ENCODE data around the gene CACNG7. TPM values are rescaled to one million over a fixed set of nuclear protein-coding genes. Genes with fewer than 3 reads are reported as not detected.

CACNG7 gene
- total RNA-seq, 2 experiments from 2014 or later = not detected

DNA sequence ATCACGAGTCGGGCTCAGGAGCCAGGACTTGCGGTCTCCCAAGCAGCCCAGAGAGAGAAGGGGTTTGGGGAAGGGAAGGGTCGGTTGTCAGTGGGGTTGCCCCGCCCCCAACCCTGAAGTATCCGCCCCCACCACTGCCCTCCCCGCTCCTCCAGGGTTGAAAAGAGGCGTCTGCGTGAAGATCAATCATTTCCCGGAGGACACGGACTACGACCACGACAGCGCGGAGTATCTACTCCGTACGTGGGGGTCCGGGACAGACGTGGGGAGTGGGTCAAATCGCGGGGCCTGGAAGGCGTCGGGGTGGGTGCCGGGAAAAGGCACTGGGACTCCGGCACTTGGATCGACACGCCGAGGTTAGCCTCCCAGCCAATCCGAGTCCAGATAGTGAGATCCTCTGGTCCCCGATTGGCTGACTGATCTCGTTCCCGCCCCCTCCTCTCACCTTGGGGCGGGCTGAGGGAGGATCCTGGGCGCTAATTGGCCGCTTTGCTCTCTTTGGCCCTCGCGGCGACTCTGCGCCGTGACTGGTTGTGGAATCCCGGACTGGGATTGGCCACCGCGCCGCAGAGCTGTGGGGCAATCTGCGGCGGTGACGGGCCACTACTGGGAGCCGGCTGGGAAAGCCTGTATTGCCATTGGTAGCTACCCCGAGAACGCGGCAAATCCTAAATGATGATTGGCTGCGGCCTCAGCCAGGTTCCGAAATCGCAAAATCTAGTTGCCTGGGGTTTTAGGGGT is 69.1 kb downstream of the CACNG7 start:
- H3K36me3 Mint-ChIP-seq = peaks cover 9% of the 10 kb centered on the region
- peak overlapping the region; percentile 66 for H3K4me3 Mint-ChIP-seq
- H3K9me3 Mint-ChIP-seq = peaks cover 5% of the 10 kb centered on the region
- POLR2A ChIA-PET = no interaction called here
- DNase-seq (no peak), ATAC-seq (ENCODE audit: low read depth) (no peak)
- H3K4me1 Mint-ChIP-seq = peaks cover 7% of the 10 kb centered on the region
- peak overlapping the region; percentile 21 for H3K27ac Mint-ChIP-seq
- peaks cover 44% of the 10 kb centered on the region for H3K27me3 Mint-ChIP-seq

DNA sequence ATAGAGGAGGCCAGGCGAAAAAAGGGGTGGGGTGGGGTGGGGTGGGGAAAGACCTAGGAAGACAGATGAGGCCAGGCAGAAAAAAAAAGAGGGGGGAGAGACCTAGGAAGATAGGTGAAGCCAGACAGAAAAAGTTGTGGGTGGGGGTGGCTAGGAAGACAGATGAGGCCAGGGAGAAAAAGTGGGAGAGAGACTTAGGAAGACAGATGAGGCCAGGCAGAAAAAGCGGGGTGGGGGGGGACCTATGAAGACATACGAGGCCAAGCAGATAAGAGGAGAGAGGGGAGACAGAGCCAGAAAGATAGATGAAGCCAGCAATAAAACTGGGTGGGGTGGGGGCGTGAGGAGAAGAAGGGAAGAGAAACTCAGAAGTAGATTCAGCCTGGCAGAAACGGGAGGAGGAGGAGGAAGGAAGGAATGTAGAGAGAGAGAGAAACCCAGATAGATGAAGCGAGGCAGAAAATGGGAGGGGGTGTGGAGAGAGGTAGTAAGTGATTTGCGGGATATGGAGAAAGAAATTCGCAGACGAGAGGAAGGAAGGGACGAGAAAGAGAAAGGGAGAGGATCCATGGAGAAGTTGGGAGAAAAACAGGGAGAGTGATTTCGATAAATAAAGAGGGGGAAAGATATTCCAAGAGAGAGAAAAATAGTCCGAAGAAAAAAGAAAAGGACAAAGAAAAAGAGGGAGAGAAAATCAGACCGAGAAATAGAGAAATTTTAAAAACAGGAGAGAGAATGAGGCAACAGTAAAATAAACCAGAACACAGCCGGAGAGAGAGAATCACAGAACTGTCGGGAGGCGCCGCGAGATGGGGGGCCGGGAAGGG is 70.1 kb downstream of the CACNG7 start:
- Mint-ChIP-seq H3K4me1 (peaks cover 7% of the 10 kb centered on the region), H3K27ac (peak overlapping the region; percentile 76), H3K36me3 (peaks cover 9% of the 10 kb centered on the region), H3K4me3 (peak overlapping the region; percentile 56), H3K27me3 (peaks cover 42% of the 10 kb centered on the region), H3K9me3 (peaks cover 5% of the 10 kb centered on the region)
- POLR2A ChIA-PET = no interaction called here
- DNase-seq = no peak
- ATAC-seq (ENCODE audit: low read depth) = no peak

DNA sequence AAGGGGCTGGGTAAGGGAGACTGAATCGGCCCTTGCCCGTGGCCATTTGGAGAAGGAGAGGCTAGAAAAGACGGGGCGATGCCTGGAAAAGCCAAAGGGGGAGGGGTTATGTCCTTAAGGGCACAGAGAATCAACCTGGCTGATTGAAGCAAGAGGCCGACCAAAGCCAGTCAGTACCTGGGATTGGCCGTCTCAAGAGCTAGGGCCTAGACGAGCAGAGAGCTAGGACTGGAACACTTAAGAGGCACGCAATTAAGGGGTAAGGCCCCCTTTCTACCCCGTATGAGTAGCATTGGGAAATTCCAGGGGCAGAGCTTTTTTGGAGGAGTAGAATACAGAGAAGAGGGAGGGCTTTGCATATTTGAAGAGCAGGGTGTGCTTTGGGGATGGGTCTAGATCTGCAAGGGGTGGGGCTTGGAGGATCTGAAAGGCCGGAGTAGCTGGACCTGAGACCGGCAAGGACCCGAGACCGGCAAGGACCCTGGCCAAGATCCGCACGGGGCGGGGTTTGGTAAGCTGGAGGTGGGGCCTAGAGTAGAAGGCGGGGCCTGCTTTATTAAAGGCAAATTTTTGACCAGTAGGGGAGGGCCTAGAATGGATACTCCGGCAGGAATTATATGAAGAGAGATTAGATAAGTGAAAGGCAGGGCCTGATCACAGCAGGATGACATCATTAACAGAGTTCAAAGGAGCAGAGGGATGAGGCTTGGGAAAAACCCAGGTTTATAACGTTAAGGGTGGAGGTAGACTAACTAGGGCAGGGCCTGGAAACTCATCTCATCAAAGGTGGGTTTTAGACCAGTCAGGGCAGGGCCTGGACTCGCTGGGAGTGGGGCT is 71.7 kb downstream of the CACNG7 start:
- Mint-ChIP-seq H3K36me3 (peaks cover 9% of the 10 kb centered on the region), H3K27ac (no peak overlapping the region), H3K9me3 (peaks cover 5% of the 10 kb centered on the region), H3K27me3 (peaks cover 42% of the 10 kb centered on the region), H3K4me1 (peaks cover 7% of the 10 kb centered on the region), H3K4me3 (peak overlapping the region; percentile 31)
- POLR2A ChIA-PET = no interaction called here
- ATAC-seq (ENCODE audit: low read depth) (no peak), DNase-seq (no peak)

DNA sequence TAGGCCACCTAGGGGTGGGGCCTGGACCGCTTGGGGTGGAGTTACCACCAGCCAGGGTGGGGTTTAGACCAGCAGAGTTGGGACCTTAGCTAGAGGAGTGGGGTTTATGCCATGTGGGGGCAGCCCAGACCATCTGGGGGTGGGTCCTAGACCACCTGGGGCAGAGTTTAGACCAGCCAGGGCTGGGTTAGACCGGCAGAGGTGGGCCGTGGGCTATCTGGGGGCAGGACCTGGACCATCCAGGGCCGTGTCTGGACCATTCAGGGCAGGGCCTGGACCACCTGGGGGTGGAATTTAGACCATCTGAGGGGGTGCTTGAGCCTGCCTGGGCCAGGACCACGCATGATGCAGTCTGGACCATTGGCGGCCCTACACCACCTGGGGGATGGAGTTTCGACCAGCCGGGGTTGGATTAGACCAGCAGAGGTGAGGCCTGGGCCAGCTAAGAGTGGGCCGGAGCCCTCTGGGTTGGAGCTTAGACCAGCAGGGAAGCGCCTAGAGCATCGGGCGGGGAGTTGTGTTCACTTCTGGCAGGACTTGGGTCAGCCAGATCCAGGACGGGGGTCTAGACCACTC is 72.4 kb downstream of the CACNG7 start:
- DNase-seq (no peak), ATAC-seq (ENCODE audit: low read depth) (no peak)
- Mint-ChIP-seq H3K27me3 (peaks cover 42% of the 10 kb centered on the region), H3K9me3 (peaks cover 5% of the 10 kb centered on the region), H3K4me1 (peaks cover 7% of the 10 kb centered on the region), H3K4me3 (peak overlapping the region; percentile 20), H3K27ac (peak overlapping the region; percentile 40), H3K36me3 (peaks cover 9% of the 10 kb centered on the region)
- POLR2A ChIA-PET = no interaction called here

DNA sequence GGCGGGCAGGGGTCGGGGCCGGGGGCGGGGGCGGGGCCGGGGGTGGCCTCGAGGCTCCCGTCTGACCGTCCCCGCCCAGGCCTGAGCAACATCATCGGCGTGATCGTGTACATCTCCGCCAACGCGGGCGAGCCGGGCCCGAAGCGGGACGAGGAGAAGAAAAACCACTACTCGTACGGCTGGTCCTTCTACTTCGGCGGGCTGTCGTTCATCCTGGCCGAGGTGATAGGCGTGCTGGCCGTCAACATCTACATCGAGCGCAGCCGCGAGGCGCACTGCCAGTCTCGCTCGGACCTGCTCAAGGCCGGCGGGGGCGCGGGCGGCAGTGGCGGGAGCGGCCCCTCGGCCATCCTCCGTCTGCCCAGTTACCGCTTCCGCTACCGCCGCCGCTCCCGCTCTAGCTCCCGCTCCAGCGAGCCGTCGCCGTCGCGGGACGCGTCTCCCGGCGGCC is 72.9 kb downstream of the CACNG7 start:
- peaks cover 9% of the 10 kb centered on the region for H3K36me3 Mint-ChIP-seq
- H3K9me3 Mint-ChIP-seq = peaks cover 5% of the 10 kb centered on the region
- ATAC-seq (ENCODE audit: low read depth) (no peak), DNase-seq (peak; percentile 40)
- peaks cover 42% of the 10 kb centered on the region for H3K27me3 Mint-ChIP-seq
- peaks cover 7% of the 10 kb centered on the region for H3K4me1 Mint-ChIP-seq
- H3K4me3 Mint-ChIP-seq = no peak overlapping the region
- POLR2A ChIA-PET = no interaction called here
- H3K27ac Mint-ChIP-seq = no peak overlapping the region

DNA sequence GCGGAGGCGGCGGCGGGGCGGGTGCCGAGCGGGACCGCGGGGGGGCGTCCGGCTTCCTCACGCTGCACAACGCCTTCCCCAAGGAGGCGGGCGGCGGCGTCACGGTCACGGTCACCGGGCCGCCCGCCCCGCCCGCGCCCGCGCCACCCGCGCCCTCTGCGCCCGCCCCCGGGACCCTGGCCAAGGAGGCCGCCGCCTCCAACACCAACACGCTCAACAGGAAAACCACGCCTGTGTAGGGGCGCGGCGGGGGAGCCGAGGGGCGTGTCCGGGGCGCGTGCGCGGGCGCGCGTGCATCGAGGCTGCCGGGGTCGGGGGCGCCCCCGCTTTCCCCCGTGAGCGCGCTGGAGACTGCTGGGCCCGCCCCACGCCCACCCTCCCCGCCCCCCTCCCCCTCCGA is 73.5 kb downstream of the CACNG7 start:
- ATAC-seq (ENCODE audit: low read depth) (no peak), DNase-seq (no peak)
- POLR2A ChIA-PET = no interaction called here
- H3K4me1 Mint-ChIP-seq = peaks cover 7% of the 10 kb centered on the region
- peaks cover 5% of the 10 kb centered on the region for H3K9me3 Mint-ChIP-seq
- no peak overlapping the region for H3K27ac Mint-ChIP-seq
- peaks cover 9% of the 10 kb centered on the region for H3K36me3 Mint-ChIP-seq
- H3K4me3 Mint-ChIP-seq = no peak overlapping the region
- H3K27me3 Mint-ChIP-seq = peaks cover 39% of the 10 kb centered on the region

DNA sequence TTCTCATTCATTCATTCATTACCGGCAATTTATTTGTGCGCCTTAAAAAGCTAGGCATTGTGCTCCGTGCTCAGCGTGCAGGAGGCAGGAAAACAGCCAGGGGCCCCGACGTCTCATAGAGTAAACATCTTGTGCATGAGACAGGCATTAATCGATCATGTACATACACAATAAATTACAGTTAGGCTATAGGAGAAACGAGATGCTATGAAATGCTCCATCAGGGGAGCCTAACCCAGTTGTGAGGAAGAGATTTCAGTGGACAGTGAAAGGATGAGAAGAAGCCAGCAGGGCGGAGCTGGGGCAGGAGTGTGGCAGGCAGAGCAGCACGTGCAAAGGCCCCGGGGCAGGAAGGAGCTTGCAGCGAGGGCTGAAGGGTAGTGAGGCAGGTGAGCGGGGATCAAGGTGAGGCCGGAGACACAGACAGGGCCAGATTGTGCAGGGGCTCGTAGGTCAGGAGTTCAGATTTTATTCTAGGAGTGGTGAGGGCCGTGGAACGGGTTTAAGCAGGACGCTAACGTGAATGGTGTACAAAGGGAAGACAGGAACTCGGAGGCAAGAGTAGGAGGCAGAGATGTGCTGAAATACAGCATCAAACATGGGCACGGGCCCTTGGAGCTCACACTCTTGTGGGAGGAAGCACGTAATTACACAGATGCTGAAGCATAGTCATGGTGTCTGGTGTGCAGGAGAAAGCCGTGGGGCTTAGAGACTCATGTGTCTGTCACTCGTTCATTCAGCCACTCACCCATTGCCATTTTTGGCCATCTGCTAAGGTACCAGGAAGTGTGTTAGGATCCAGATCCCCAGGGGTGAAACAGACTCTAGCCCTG is 74.6 kb downstream of the CACNG7 start:
- Mint-ChIP-seq H3K27ac (no peak overlapping the region), H3K36me3 (peaks cover 9% of the 10 kb centered on the region), H3K4me1 (peaks cover 7% of the 10 kb centered on the region), H3K27me3 (peaks cover 33% of the 10 kb centered on the region), H3K9me3 (peaks cover 5% of the 10 kb centered on the region), H3K4me3 (no peak overlapping the region)
- DNase-seq = no peak
- ATAC-seq (ENCODE audit: low read depth) = no peak
- POLR2A ChIA-PET = no interaction called here

DNA sequence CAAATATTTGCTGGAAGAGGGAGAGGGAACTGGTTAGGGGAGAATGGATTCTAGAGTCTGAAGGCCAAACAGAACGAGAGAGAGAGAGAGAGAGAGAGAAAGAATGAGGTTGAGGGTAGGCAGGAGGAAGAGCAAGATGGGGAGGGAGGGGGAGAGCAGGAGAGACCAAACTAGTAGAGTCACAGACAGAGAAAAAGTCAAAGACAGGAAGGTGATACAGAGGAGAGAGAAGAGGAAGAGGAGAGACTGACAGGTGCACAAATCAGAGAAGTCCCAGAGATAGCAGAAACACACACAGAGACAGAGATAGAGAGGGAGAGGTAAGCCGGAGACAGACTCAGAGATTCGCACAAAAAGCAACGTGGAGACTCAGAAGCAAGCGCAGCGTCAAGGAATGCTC is 76.8 kb downstream of the CACNG7 start:
- H3K4me3 Mint-ChIP-seq = no peak overlapping the region
- peaks cover 13% of the 10 kb centered on the region for H3K27me3 Mint-ChIP-seq
- POLR2A ChIA-PET = no interaction called here
- no peaks in the 10 kb centered on the region for H3K9me3 Mint-ChIP-seq
- DNase-seq (no peak), ATAC-seq (ENCODE audit: low read depth) (no peak)
- H3K4me1 Mint-ChIP-seq = no peaks in the 10 kb centered on the region
- H3K36me3 Mint-ChIP-seq = no peaks in the 10 kb centered on the region
- H3K27ac Mint-ChIP-seq = no peak overlapping the region

DNA sequence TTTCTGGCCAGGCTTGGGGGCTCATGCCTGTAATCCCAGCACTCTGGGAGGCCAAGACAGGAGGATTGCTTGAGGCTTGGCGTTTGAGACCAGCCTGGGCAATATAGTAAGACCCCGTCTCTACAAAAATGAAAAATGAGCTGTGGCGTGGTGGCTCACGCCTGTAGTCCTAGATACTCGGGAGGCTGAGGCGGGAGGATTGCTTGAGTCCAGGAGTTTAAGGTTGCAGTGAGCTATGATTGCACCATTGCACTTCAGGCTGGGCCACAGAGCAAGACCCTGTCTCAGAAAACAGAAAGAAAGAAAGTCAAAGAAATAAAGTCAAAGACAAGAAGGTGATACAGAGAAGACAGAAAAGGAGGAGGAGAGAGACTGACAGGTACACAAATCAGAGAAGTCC is 79.9 kb downstream of the CACNG7 start:
- ATAC-seq (ENCODE audit: low read depth) = no peak
- H3K36me3 Mint-ChIP-seq = no peaks in the 10 kb centered on the region
- no peak for DNase-seq
- H3K4me3 Mint-ChIP-seq = no peak overlapping the region
- POLR2A ChIA-PET = no interaction called here
- peaks cover 20% of the 10 kb centered on the region for H3K27me3 Mint-ChIP-seq
- no peaks in the 10 kb centered on the region for H3K4me1 Mint-ChIP-seq
- H3K27ac Mint-ChIP-seq = no peak overlapping the region
- no peaks in the 10 kb centered on the region for H3K9me3 Mint-ChIP-seq

DNA sequence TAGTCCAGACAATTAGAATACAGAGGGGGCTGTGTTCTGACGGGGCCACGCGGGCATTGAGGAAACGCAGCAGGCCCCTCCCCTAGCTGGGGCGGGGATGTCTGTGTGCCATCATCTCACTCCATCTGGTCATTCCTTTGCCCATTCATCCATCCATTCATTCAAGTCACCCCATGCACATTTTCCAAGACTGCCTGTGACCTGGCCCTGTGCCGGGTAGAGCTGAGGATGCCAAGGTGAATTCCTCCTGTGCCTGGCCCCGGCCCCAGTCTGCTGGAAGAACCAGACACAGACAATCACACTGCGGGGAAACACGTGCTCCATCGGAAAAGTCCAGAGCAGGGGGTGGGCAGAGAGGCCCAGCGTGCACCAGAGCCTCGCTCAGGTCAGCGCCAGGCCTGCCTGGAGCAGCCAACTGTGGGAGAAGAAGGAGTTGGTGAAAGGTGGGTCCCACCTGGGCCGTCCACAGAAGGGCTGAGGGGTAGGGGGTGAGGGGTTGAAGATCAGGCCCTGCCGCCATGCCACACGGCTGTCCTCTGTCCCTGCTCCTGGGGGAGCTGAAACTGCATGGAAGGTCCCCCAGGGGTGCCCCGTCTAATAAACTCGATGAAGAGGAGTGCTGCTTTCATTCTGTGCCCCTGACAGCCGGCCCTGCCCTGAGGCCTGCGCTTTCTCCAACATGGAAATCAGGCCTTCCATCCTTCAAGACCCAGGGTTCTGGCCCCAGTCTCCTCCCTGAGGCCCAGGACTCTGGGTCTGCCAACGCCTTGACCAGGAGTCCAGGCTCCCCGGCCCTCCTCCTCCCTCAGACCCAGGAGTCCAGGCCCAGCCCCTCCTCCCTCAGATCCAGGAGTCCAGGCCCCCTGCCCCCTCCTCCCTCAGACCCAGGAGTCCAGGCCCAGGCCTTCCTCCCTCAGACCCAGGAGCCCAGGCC is 80.8 kb downstream of the CACNG7 start:
- ATAC-seq (ENCODE audit: low read depth) (no peak), DNase-seq (no peak)
- Mint-ChIP-seq H3K27me3 (peaks cover 24% of the 10 kb centered on the region), H3K4me3 (no peak overlapping the region), H3K4me1 (no peaks in the 10 kb centered on the region), H3K9me3 (no peaks in the 10 kb centered on the region), H3K36me3 (no peaks in the 10 kb centered on the region), H3K27ac (no peak overlapping the region)
- POLR2A ChIA-PET = no interaction called here

DNA sequence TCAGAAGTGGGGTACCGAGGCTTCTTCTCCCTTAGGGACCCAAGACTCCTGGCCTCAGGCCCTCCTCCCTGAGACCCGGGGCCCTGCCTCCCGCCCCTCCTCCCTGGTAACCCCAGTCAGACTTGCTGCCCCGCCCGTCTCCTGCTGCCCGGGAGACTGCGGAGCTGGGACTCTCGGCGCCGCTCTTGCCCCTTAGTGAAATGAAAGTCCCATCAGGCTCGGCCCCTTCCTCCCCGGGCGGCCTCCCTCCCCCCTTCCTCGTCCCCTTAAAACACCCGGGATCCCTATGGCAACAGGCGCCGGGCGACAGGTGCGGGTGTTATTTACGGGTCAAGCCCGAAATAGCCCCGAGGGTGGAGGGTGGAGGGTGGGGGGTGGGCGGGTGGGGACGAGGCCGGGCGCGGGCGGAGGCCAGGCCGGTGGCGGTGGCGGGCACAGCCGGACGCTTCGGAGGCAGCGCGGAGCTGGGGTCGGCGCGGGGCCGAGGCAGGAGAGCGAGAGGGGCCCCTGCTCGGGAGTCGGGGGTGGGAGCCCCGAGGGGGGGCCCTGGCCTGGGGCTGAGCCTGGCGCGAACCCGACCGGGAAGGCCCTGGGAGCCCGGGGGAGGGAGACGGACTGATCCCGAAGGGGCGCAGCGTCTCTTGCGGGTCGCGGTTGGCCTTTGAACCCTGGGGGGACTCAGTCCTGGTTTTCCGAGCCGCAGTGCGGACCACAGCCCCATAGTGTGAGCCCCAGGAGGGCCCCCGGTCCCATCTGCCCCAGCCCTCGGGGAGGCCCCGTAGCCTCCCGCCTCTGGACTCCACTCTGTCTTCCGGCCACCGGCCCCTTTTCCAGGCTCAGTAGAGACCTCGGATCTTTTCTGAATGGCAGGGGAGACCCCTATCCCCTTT is 82.4 kb downstream of the CACNG7 start, which contains the start of gene CACNG6:
TSS of gene CACNG6 (plus strand) at position 414 of the 890 bp plus-strand sequence. CDS start 1,241 bp downstream, outside the sequence.
- H3K9me3 Mint-ChIP-seq = no peaks in the 10 kb centered on the region
- no peaks in the 10 kb centered on the region for H3K4me1 Mint-ChIP-seq
- no peaks in the 10 kb centered on the region for H3K36me3 Mint-ChIP-seq
- H3K4me3 Mint-ChIP-seq = no peak within 1 kb of the TSS
- POLR2A ChIA-PET = no interaction called here
- no peak for DNase-seq
- H3K27me3 Mint-ChIP-seq = peaks cover 25% of the 10 kb centered on the region
- ATAC-seq (ENCODE audit: low read depth) = no peak
- H3K27ac Mint-ChIP-seq = no peak within 1 kb of the TSS

All from activated naive CD8-positive, alpha-beta T cell treated with anti-CD3 and anti-CD28 coated beads, Interleukin-2, amount 10 ng/mL, durations not matched to agents 7 days and 5 days (primary cell).